Mesendoderm (in vitro differentiated cells): ENCODE data around the gene FBXW11.

Experiments
- DNase-seq: peaks from one replicate; pipeline ENCODE4 v3.0.0; 2013
- H2AK5ac ChIP-seq: 2 replicates; pipeline ENCODE4 v1.6.1; 2013; ENCODE audit warnings: low read length, inconsistent platforms
- H2BK120ac ChIP-seq: 2 replicates; pipeline ENCODE4 v1.6.1; 2013; ENCODE audit warnings: low read depth, mild to moderate bottlenecking, low read length, moderate library complexity, mixed read lengths
- H2BK15ac ChIP-seq: replicated peaks from 2 replicates; pipeline ENCODE4 v1.6.1; 2013; ENCODE audit warnings: low read depth, mild to moderate bottlenecking, moderate library complexity
- H2BK5ac ChIP-seq: 2 replicates; pipeline ENCODE4 v1.6.1; 2013; ENCODE audit warnings: low read length, inconsistent platforms
- H3K18ac ChIP-seq: 2 replicates; pipeline ENCODE4 v1.6.1; 2013; ENCODE audit warnings: mild to moderate bottlenecking, low read length, mixed read lengths
- H3K23ac ChIP-seq: one replicate; pipeline ENCODE4 v1.6.1; 2013; ENCODE audit warnings: low read length
- H3K27ac ChIP-seq: 2 replicates; pipeline ENCODE4 v1.5.1; 2013; ENCODE audit warnings: low read depth, mild to moderate bottlenecking, inconsistent platforms, low read length, moderate library complexity
- H3K27me3 ChIP-seq: 2 replicates; pipeline ENCODE4 v1.6.1; 2013; ENCODE audit warnings: low read length, control low read depth, mild to moderate bottlenecking, inconsistent platforms; ENCODE audit not compliant: insufficient read depth, poor library complexity
- H3K36me3 ChIP-seq: 2 replicates; pipeline ENCODE4 v1.6.1; 2013; ENCODE audit warnings: low read length, inconsistent platforms; ENCODE audit not compliant: control insufficient read depth, insufficient read depth
- H3K4ac ChIP-seq: one replicate; pipeline ENCODE4 v1.6.1; 2013; ENCODE audit warnings: low read depth, mild to moderate bottlenecking, low read length, moderate library complexity
- H3K4me1 ChIP-seq: 2 replicates; pipeline ENCODE4 v1.6.1; 2013; ENCODE audit warnings: low read depth, low read length, inconsistent platforms; ENCODE audit not compliant: control insufficient read depth
- H3K4me2 ChIP-seq: 2 replicates; pipeline ENCODE4 v1.6.1; 2013; ENCODE audit warnings: low read length
- H3K4me3 ChIP-seq: 2 replicates; pipeline ENCODE4 v1.5.1; 2013; ENCODE audit warnings: mild to moderate bottlenecking, low read length
- H3K56ac ChIP-seq: one replicate; pipeline ENCODE4 v1.6.1; 2013; ENCODE audit warnings: low read length
- H3K79me1 ChIP-seq: 2 replicates; pipeline ENCODE4 v1.6.1; 2013; ENCODE audit warnings: low read length, inconsistent platforms
- H3K79me2 ChIP-seq: 2 replicates; pipeline ENCODE4 v1.6.1; 2013; ENCODE audit warnings: mild to moderate bottlenecking, low read length; ENCODE audit not compliant: control insufficient read depth, insufficient read depth
- H3K9ac ChIP-seq: 2 replicates; pipeline ENCODE4 v1.6.1; 2013; ENCODE audit warnings: low read length, inconsistent platforms
- H4K5ac ChIP-seq: one replicate; pipeline ENCODE4 v1.6.1; 2013; ENCODE audit warnings: low read length
- H4K8ac ChIP-seq: one replicate; pipeline ENCODE4 v1.6.1; 2013; ENCODE audit warnings: low read depth, mild to moderate bottlenecking, control low read depth, low read length, moderate library complexity
- WGBS: extraction: QIAGEN DNeasy Blood & Tissue Kit; methylation state at CpG from one replicate; pipeline ENCODE4 v1.1.7; 2013; ENCODE audit warnings: low lambda C conversion rate, missing lambda C conversion rate; ENCODE audit not compliant: insufficient coverage; ENCODE audit errors: extremely low coverage; 5-methylcytosine and 5-hydroxymethylcytosine counted together

FBXW11 gene

DNA sequence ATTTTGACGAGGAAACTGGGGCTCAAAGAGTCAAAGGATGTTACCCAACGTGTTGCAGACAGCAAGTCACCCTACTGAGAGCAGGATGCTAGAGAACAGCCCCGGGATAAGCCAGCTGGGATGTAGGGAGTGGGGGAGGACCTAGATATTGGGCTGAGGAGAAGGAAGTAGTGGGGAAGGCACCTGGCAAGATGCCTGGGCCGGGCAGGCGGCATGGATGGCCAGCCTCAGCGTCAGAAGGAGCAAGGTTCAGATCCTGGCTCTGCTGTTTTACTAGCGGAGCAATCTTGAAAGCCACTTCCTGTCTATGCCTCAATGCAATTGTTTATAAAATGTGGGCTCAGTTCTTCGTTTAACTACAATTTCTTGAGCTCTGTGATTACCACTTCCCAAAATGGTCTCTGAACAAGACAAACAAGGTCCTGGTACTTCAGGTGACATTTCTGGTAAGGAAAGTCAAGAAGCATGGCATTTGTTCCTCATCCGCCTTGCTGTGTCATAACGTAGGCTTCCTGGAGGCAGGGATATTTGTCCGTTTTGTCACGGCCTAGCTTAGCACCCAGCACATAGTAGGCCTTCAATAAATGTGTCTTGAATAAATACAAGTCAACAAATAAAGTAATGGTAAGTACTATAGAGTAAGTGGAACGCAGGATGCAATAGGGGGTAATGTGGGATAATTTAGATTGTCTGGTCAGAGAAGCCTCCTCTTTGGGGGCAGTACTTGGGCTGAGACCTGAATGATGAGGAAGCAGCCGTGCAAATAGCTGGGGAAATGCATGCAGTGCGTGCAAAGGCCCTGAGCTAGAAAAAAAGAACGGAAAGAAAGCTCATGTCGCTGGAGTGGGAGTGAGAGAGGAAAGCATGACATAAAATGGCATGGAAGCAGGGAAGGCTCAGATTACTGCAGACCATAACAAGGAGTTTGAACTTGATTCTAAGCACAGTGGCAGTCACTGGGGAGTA, 150.4 kb downstream of the FBXW11 start:
- no peak overlapping the region for H2BK5ac ChIP-seq
- no peak overlapping the region for H2AK5ac ChIP-seq
- no peaks in the 10 kb centered on the region for H3K79me1 ChIP-seq
- no peak overlapping the region for H3K4me2 ChIP-seq
- no peak overlapping the region for H3K4ac ChIP-seq
- no peak overlapping the region for H2BK15ac ChIP-seq
- H3K4me3 ChIP-seq = no peak overlapping the region
- no peak overlapping the region for H2BK120ac ChIP-seq
- H3K27ac ChIP-seq = no peak overlapping the region
- H3K56ac ChIP-seq = no peak overlapping the region
- H3K9ac ChIP-seq = no peak overlapping the region
- no peak overlapping the region for H3K23ac ChIP-seq
- WGBS = no CpG with 5 or more reads among the region's 17 CpGs
- no peaks in the 10 kb centered on the region for H3K36me3 ChIP-seq
- no peaks in the 10 kb centered on the region for H3K79me2 ChIP-seq
- no peak overlapping the region for H4K5ac ChIP-seq
- H4K8ac ChIP-seq = no peak overlapping the region
- no peak overlapping the region for H3K18ac ChIP-seq
- DNase-seq = no peak
- no peaks in the 10 kb centered on the region for H3K27me3 ChIP-seq
- H3K4me1 ChIP-seq = peaks cover 4% of the 10 kb centered on the region

DNA sequence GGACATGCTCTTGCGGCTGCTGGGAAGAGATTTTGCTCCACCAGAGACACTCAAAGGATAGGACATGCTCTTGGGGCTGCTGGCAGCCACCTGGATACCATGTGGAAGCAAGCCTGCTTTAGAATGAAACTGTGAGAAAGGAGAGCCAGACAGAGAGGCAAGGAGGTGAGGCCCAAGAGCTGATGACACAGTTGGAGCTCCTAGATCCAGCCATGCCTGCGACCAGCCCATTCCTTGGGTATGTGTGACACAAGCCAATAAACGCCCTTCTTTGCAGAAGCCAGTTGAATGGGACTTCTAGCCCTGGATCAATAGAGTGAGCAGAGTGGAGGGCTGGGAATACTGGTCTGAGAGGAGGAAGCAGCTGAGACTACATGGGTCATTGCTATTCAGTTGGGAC, 151.2 kb downstream of the FBXW11 start:
- H2BK120ac ChIP-seq = no peak overlapping the region
- H4K5ac ChIP-seq = no peak overlapping the region
- H4K8ac ChIP-seq = no peak overlapping the region
- no peak for DNase-seq
- H2AK5ac ChIP-seq = no peak overlapping the region
- no peaks in the 10 kb centered on the region for H3K79me2 ChIP-seq
- H3K36me3 ChIP-seq = no peaks in the 10 kb centered on the region
- no peak overlapping the region for H3K23ac ChIP-seq
- no peak overlapping the region for H3K4me2 ChIP-seq
- H3K79me1 ChIP-seq = no peaks in the 10 kb centered on the region
- H3K9ac ChIP-seq = no peak overlapping the region
- H2BK15ac ChIP-seq = no peak overlapping the region
- H3K27me3 ChIP-seq = no peaks in the 10 kb centered on the region
- no peak overlapping the region for H2BK5ac ChIP-seq
- no peak overlapping the region for H3K27ac ChIP-seq
- H3K4me3 ChIP-seq = no peak overlapping the region
- peaks cover 4% of the 10 kb centered on the region for H3K4me1 ChIP-seq
- H3K56ac ChIP-seq = no peak overlapping the region
- H3K4ac ChIP-seq = no peak overlapping the region
- H3K18ac ChIP-seq = no peak overlapping the region
- no CpG with 5 or more reads among the region's 3 CpGs for WGBS

DNA sequence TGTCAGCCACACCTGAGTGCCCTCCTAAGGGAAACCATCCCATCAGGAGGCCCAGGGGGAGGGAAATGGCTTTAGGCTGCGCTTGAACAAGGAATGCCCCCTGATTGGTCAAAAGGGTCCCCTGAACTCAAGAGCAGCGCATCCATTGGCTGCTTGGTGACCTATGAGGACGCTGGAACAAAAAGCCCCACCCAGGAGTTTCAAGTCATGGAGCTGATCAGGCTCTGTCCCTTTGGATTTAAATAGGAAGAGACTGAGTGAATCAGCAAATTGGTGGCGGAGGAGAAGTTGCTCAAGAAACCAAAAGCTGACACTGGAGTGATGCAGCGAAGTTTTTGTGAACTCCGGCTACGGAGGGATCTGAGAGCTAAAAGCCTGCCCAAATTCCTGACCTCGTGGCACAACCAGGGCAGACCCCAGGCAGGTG, 154.2 kb downstream of the FBXW11 start:
- Histone ChIP-seq H2BK5ac (no peak overlapping the region), H2AK5ac (no peak overlapping the region), H3K4ac (no peak overlapping the region), H3K9ac (no peak overlapping the region), H3K79me1 (no peaks in the 10 kb centered on the region), H4K5ac (no peak overlapping the region), H3K4me1 (no peaks in the 10 kb centered on the region), H3K27ac (no peak overlapping the region), H3K4me2 (no peak overlapping the region), H3K23ac (no peak overlapping the region), H3K56ac (no peak overlapping the region), H3K79me2 (no peaks in the 10 kb centered on the region), H3K27me3 (no peaks in the 10 kb centered on the region), H3K4me3 (no peak overlapping the region), H2BK120ac (no peak overlapping the region), H3K36me3 (no peaks in the 10 kb centered on the region), H3K18ac (no peak overlapping the region), H4K8ac (no peak overlapping the region), H2BK15ac (no peak overlapping the region)
- WGBS = no CpG with 5 or more reads among the region's 8 CpGs
- peak; percentile 69 for DNase-seq

GRCh38 chr5:171851251-171851650, 155.2 kb downstream of the FBXW11 start:
- Histone ChIP-seq H3K56ac (no peak overlapping the region), H3K4ac (no peak overlapping the region), H3K4me3 (no peak overlapping the region), H3K79me2 (no peaks in the 10 kb centered on the region), H2AK5ac (no peak overlapping the region), H3K4me2 (no peak overlapping the region), H3K9ac (no peak overlapping the region), H2BK5ac (no peak overlapping the region), H2BK120ac (no peak overlapping the region), H3K36me3 (no peaks in the 10 kb centered on the region), H3K23ac (no peak overlapping the region), H3K18ac (no peak overlapping the region), H2BK15ac (no peak overlapping the region), H3K27ac (no peak overlapping the region), H3K79me1 (no peaks in the 10 kb centered on the region), H4K5ac (no peak overlapping the region), H4K8ac (no peak overlapping the region), H3K4me1 (no peaks in the 10 kb centered on the region), H3K27me3 (no peaks in the 10 kb centered on the region)
- DNase-seq = no peak
- WGBS = no CpG with 5 or more reads among the region's 1 CpG

- no peak overlapping the region for H3K27ac ChIP-seq
- H3K23ac ChIP-seq = no peak overlapping the region
- H3K4me2 ChIP-seq = no peak overlapping the region
- no peak overlapping the region for H3K18ac ChIP-seq
- no peak overlapping the region for H3K9ac ChIP-seq
- H2BK120ac ChIP-seq = no peak overlapping the region
- H3K79me1 ChIP-seq = no peaks in the 10 kb centered on the region
- peak; percentile 90 for DNase-seq
- H3K36me3 ChIP-seq = no peaks in the 10 kb centered on the region
- H3K4me1 ChIP-seq = no peaks in the 10 kb centered on the region
- H3K27me3 ChIP-seq = no peaks in the 10 kb centered on the region
- no peak overlapping the region for H2AK5ac ChIP-seq
- H3K56ac ChIP-seq = no peak overlapping the region
- no peaks in the 10 kb centered on the region for H3K79me2 ChIP-seq
- no peak overlapping the region for H2BK15ac ChIP-seq
- H4K8ac ChIP-seq = no peak overlapping the region
- no peak overlapping the region for H3K4me3 ChIP-seq
- H4K5ac ChIP-seq = no peak overlapping the region
- no peak overlapping the region for H3K4ac ChIP-seq
- no peak overlapping the region for H2BK5ac ChIP-seq
- WGBS = no CpG with 5 or more reads among the region's 9 CpGs
Observed at GRCh38 chr5:171850324-171850947, 156.0 kb downstream of the FBXW11 start.
